ENCODE results near the gene TENM3.
A peak's percentile ranks its signal among the peaks of the same experiment; 100 is the strongest.
"Not testable (repeated sequence)": the region's sequence is repeated elsewhere in the genome, so short reads cannot be mapped to it uniquely, and the experiment has no call there.

Gene TENM3

DNA sequence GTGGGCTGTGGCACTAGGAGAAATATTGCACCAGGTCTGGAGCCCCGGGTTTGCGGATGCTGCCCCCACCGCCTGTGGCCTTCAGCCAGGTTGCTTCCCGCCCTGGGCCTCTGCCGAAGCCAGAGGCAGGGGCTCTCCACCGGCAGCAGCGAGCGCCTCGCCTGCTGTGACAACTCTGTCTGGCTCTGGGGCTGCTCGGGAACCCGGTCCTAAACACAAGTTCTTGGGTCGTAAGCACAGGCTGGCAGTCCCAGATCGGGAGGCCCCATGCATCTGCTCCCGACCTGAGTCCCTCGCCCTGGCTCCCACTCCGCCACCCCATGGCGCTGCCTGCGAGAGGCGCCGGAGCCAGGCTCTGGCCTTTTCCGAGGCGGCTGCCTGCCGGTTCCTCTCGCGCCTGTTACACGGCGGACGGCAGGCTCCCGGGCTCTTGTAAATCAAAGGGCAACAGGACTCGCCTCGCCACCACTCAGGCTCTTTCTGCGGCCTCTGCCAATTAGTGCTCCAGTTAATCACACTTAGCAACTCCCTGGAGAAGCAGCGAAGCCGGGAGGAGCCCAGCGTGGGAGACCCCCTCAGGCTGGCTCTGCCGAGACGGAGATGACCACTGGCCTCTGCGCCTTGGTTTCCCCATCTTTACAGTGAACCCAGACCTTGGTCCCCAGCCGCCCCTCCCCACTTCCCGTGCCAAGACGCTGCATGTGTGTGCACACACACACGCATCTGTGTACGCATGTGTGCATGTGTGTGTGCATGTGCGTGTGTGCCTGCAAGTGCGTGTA is 564.8 kb downstream of the TENM3 start:
- Mint-ChIP-seq H3K9me3 (peaks cover 10% of the 10 kb centered on the region), H3K4me1 (ENCODE audit: low read depth) (peaks cover 18% of the 10 kb centered on the region), H3K27ac (no peak overlapping the region), H3K36me3 (ENCODE audit: low read depth) (peaks cover 3% of the 10 kb centered on the region), H3K27me3 (ENCODE audit: low read depth) (peaks cover 11% of the 10 kb centered on the region), H3K4me3 (no peak overlapping the region)
- DNase-seq (ENCODE audit: low spot score) = no peak

DNA sequence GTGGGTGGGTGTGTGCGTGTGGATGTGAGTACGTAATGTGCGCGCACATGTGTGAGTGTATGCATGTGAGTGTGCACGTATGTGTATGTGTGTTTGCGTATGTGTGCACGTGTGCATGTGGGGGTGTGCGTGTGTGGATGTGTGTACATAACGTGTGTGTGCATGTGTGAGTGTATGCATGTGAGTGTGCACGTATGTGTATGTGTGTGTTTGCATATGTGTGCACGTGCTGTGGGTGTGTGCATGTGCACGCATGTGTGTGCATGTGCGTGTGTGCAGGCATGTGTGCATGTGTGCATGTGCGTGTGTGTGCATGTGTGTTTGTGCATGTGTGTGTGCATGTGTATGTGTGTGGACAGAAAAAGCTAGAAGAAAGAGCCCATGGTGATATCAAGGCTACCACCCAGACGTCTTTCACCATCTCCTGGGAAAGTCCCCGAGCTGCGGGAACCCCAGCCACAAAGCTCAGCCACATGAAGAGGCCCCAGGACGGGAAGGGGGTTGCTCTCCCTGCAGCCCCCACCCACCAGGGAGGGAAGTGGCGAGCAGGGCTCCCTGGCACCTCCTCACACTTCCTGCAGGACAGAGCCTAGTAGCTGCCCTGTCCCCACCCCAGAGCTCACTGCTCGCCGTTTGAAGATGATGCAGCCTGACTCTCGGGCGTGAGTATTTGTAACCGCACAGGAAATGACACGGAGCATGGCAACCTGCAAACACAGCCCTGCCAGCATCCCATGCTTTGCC is 565.6 kb downstream of the TENM3 start:
- no peak overlapping the region for H3K4me3 Mint-ChIP-seq
- peak; percentile 71 for DNase-seq (ENCODE audit: low spot score)
- H3K9me3 Mint-ChIP-seq = peaks cover 16% of the 10 kb centered on the region
- peaks cover 5% of the 10 kb centered on the region for H3K36me3 Mint-ChIP-seq (ENCODE audit: low read depth)
- no peak overlapping the region for H3K27ac Mint-ChIP-seq
- H3K27me3 Mint-ChIP-seq (ENCODE audit: low read depth) = peaks cover 11% of the 10 kb centered on the region
- H3K4me1 Mint-ChIP-seq (ENCODE audit: low read depth) = peaks cover 23% of the 10 kb centered on the region

DNA sequence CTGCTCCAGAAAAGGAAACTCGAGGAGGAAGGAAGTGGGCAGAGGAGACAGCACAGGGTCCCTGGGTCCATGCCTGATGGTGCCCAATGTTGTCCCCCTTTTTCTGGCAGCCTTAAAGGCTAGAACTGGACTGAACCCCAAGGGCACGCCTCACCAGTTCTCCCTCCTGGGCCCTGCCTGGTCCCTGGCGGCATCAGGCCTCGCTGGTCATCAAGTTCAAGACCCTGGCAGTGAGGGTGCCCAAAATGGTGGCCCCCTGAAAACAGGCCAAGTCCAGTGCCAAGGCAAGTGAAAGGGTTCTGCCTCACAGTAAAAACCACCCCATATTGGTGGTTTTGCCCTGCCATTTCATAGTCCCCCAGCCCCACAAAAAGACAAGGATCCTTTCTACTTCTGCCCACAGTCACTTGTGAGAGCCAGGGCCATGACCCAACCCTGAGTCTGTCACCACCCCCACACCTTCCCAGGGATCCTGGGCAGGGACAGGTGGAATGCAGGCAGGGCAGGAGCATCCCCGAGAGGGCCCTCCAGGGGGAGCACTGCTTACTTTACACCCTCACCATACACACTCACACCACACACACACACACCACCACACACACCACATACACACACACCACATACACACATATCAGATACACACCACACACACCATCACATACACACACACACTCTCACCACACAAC is 566.4 kb downstream of the TENM3 start:
- H3K9me3 Mint-ChIP-seq = peaks cover 16% of the 10 kb centered on the region
- no peak overlapping the region for H3K4me3 Mint-ChIP-seq
- H3K36me3 Mint-ChIP-seq (ENCODE audit: low read depth) = peaks cover 5% of the 10 kb centered on the region
- peaks cover 9% of the 10 kb centered on the region for H3K27me3 Mint-ChIP-seq (ENCODE audit: low read depth)
- DNase-seq (ENCODE audit: low spot score) = peak; percentile 14
- no peak overlapping the region for H3K27ac Mint-ChIP-seq
- H3K4me1 Mint-ChIP-seq (ENCODE audit: low read depth) = peaks cover 23% of the 10 kb centered on the region

DNA sequence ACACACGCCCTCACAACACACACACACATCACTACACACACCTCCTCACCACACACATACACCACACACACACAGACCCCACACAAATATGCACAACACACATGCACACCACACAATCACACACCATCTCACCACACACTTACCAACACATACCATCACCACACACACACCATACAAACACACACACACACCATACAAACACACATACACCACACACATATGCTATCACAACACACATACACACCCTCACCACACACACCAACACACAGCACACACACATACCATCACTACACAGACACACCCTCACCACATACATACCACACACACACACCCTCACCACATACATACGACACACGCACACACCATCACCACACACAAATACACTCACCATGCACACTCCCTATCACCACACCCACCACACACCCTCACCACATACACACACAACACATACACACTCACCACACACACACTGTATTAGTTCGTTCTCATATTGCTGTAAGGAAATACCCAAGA is 567.0 kb downstream of the TENM3 start:
- Mint-ChIP-seq H3K27me3 (ENCODE audit: low read depth) (peaks cover 8% of the 10 kb centered on the region), H3K4me1 (ENCODE audit: low read depth) (peaks cover 23% of the 10 kb centered on the region), H3K4me3 (no peak overlapping the region), H3K27ac (no peak overlapping the region), H3K36me3 (ENCODE audit: low read depth) (peaks cover 5% of the 10 kb centered on the region), H3K9me3 (peaks cover 16% of the 10 kb centered on the region)
- DNase-seq (ENCODE audit: low spot score) = no peak

DNA sequence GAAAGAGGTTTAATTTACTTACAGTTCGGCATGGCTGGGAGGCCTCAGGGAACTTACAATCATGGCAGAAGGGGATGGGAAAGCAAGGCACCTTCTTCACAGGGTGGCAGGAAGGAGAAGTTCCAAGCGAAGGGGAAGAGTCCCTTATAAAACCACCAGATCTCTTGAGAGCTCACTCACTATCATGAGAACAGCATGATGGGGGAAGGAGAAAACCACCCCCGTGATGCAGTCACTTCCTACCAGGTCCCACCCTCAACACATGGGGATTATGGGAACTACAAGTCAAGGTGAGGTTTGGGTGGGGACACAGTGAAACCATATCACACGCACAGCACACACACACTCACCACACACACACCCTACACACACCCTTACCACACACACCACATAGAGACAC is 569.7 kb downstream of the TENM3 start:
- Mint-ChIP-seq H3K27ac (peak overlapping the region; percentile 56), H3K9me3 (peaks cover 16% of the 10 kb centered on the region), H3K36me3 (ENCODE audit: low read depth) (peaks cover 5% of the 10 kb centered on the region), H3K27me3 (ENCODE audit: low read depth) (peaks cover 3% of the 10 kb centered on the region), H3K4me1 (ENCODE audit: low read depth) (peaks cover 18% of the 10 kb centered on the region), H3K4me3 (no peak overlapping the region)
- DNase-seq (ENCODE audit: low spot score) = no peak

GRCh38 chr4:182814065-182814464 is 570.9 kb downstream of the TENM3 start:
- Mint-ChIP-seq H3K4me1 (ENCODE audit: low read depth) (peaks cover 11% of the 10 kb centered on the region), H3K9me3 (peaks cover 16% of the 10 kb centered on the region)
- not testable (repeated sequence) for DNase-seq (ENCODE audit: low spot score); H3K27me3 Mint-ChIP-seq (ENCODE audit: low read depth); H3K36me3 Mint-ChIP-seq (ENCODE audit: low read depth); H3K27ac Mint-ChIP-seq; H3K4me3 Mint-ChIP-seq

GRCh38 chr4:182818926-182819730 is 575.9 kb downstream of the TENM3 start:
- Mint-ChIP-seq H3K9me3 (no peaks in the 10 kb centered on the region), H3K36me3 (ENCODE audit: low read depth) (no peaks in the 10 kb centered on the region), H3K4me3 (no peak overlapping the region), H3K27ac (no peak overlapping the region), H3K27me3 (ENCODE audit: low read depth) (peaks cover 3% of the 10 kb centered on the region), H3K4me1 (ENCODE audit: low read depth) (peaks cover 8% of the 10 kb centered on the region)
- DNase-seq (ENCODE audit: low spot score) = no peak

GRCh38 chr4:182819751-182820150 is 576.5 kb downstream of the TENM3 start:
- no peaks in the 10 kb centered on the region for H3K9me3 Mint-ChIP-seq
- peaks cover 3% of the 10 kb centered on the region for H3K27me3 Mint-ChIP-seq (ENCODE audit: low read depth)
- H3K4me1 Mint-ChIP-seq (ENCODE audit: low read depth) = peaks cover 9% of the 10 kb centered on the region
- DNase-seq (ENCODE audit: low spot score) = no peak
- H3K4me3 Mint-ChIP-seq = no peak overlapping the region
- H3K27ac Mint-ChIP-seq = no peak overlapping the region
- no peaks in the 10 kb centered on the region for H3K36me3 Mint-ChIP-seq (ENCODE audit: low read depth)

DNA sequence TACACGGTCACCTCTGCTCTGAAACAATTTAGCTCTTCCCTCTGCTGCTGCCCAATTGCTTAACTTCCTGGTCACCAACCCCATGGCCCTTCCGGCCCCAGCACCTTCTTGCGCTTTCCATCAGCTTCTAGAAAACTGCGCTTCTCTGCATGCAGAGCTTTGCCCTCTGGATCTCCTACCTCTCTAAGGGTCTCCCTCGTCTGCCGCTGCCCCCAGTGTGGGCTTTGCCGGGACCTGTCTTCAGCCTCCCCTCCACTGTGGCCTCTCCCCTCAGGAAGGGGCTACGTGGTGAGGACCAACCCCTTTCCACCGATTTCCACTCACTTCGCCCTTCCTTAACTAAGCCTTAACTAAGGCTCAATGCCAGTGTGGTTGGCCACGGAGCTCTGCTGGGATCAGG is 579.4 kb downstream of the TENM3 start:
- no peak for DNase-seq (ENCODE audit: low spot score)
- Mint-ChIP-seq H3K36me3 (ENCODE audit: low read depth) (no peaks in the 10 kb centered on the region), H3K27ac (no peak overlapping the region), H3K27me3 (ENCODE audit: low read depth) (no peaks in the 10 kb centered on the region), H3K4me1 (ENCODE audit: low read depth) (peaks cover 18% of the 10 kb centered on the region), H3K4me3 (no peak overlapping the region), H3K9me3 (no peaks in the 10 kb centered on the region)

DNA sequence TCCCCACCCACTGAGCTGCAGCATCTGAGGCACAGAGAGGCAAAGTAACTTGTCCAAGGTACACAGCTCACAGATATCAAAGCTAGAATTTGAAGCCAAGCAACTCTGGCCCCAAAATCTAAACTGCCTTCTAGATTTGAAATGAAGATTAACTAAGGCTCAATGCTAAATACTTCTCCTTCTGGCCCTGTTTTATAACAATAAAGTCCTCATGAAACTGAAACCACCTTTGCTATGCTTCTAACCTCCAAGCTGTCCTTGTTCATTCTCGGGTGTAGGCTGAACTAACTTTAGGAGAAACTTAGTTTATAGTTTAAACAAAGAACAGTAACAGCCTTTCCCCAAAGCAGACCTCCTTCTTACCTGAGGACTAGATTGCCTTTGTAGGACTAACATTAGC is 580.4 kb downstream of the TENM3 start:
- Mint-ChIP-seq H3K9me3 (no peaks in the 10 kb centered on the region), H3K4me1 (ENCODE audit: low read depth) (peaks cover 18% of the 10 kb centered on the region), H3K36me3 (ENCODE audit: low read depth) (no peaks in the 10 kb centered on the region), H3K4me3 (no peak overlapping the region), H3K27ac (no peak overlapping the region), H3K27me3 (ENCODE audit: low read depth) (no peaks in the 10 kb centered on the region)
- DNase-seq (ENCODE audit: low spot score) = no peak

GRCh38 chr4:182825003-182825402 is 581.8 kb downstream of the TENM3 start:
- DNase-seq (ENCODE audit: low spot score) = no peak
- Mint-ChIP-seq H3K36me3 (ENCODE audit: low read depth) (no peaks in the 10 kb centered on the region), H3K9me3 (no peaks in the 10 kb centered on the region), H3K27me3 (ENCODE audit: low read depth) (peaks cover under 1% of the 10 kb centered on the region), H3K4me3 (no peak overlapping the region), H3K27ac (no peak overlapping the region), H3K4me1 (ENCODE audit: low read depth) (peaks cover 18% of the 10 kb centered on the region)

GRCh38 chr4:182825786-182826185 is 582.6 kb downstream of the TENM3 start:
- Mint-ChIP-seq H3K4me1 (ENCODE audit: low read depth) (peaks cover 18% of the 10 kb centered on the region), H3K27ac (no peak overlapping the region), H3K36me3 (ENCODE audit: low read depth) (no peaks in the 10 kb centered on the region), H3K4me3 (no peak overlapping the region), H3K9me3 (no peaks in the 10 kb centered on the region), H3K27me3 (ENCODE audit: low read depth) (peaks cover 6% of the 10 kb centered on the region)
- no peak for DNase-seq (ENCODE audit: low spot score)

DNA sequence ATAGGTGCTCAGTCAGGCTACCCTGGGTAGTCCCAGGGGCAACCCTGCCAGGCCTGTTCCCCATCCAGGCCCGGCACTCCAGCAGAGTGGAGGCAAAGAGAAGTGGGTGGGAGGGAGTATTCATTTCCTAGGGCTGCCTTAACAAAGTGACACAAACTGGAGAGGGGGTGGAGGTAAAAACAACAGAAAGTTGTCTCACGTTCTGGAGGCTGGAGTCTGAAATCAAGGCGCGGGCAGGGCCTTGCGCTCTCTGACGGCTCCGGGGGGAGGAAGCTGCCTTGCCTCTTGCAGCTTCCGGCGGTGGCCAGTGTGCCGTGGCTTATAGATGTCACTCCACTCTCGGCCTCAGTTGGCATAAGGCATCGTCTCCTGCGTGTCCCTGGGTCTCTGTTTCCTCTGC is 583.2 kb downstream of the TENM3 start:
- Mint-ChIP-seq H3K9me3 (no peaks in the 10 kb centered on the region), H3K27me3 (ENCODE audit: low read depth) (peaks cover 11% of the 10 kb centered on the region), H3K36me3 (ENCODE audit: low read depth) (no peaks in the 10 kb centered on the region), H3K4me3 (no peak overlapping the region), H3K27ac (peak overlapping the region; percentile 4), H3K4me1 (ENCODE audit: low read depth) (peaks cover 18% of the 10 kb centered on the region)
- peak; percentile 8 for DNase-seq (ENCODE audit: low spot score)
